ENCODE data around the gene SERPINB7. TPM values are rescaled to one million over a fixed set of nuclear protein-coding genes. Genes with fewer than 3 reads are reported as not detected.

SERPINB7 gene
- total RNA-seq, 1 donor from 2014 or later: not detected

DNA sequence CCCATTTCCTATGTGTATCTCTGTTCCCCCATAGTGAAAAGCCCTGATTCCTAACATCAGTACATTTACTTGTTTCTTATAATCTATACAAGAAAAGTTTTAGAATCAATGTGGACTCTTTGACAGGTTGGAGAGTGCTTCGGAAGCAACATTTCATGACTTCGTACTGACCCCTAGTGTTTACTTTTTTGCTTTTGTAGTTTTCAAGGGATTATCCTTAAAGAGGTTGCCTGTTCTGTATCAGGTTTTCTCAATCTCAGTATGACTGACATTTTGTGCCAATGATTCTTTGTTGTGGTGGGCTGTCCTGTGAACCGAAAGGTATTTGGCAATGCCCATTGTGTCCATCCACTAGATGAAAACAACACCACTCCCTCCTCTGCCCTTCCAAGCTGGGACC, 69.0 kb downstream of the SERPINB7 start:
- DNase-seq (ENCODE audit: low spot score): no peak

DNA sequence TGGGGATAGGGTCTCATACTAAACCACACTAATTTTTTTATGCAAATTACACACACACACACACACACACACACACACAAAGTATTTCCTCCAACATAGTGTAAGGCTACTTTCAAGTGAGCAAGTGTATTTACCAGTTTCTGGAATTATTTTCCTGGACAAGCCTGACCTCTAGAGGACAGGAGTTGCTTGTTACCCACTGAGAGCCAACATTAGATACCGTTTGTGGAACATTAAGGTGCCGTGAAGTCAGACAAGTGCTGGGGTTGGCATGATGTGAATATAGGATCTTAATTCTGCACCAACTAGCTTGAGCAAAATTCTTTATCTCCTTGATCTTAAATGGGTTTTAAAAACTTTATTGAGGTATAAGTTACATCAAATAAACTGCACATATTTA, 72.9 kb downstream of the SERPINB7 start:
- DNase-seq (ENCODE audit: low spot score): no peak

DNA sequence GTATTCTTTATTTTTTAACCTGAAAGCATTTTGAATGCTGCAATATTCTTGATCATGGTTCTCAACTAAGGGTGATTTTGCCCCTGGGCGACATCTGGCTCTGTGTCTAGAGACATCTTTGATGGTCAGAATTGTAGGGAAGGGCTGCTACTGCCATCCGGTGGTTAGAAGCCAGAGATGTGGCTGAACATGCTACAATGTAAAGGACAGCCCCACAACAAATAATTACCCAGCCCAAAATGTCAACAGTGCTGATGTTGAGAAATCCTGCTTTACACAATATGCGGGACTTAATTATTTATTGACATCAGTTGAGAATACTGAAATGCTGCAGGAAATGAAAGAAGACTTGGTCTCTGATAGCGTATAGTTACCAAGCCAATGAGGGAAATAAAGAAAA, 74.8 kb downstream of the SERPINB7 start:
- no peak for DNase-seq (ENCODE audit: low spot score)

DNA sequence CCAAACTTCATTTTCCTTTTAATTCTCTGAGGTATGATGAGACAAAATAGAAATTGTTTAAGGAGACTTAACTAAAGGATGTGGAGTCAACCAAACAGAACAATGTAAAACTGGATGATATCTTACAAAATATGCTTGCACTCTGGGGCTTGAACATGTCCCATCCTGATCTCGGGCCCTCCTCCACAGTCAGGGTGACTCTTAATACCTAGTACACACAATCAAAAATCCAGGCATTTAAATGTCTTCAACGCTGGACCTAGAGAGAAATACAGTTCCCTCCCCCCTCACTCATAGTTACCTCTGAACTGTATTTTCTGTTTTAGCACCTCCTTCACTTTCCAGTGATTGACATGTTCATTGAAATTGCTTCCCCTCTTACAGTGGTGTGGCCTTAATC, 75.4 kb downstream of the SERPINB7 start:
- no peak for DNase-seq (ENCODE audit: low spot score)

Other genes with a start within 250 kb of the SERPINB7 start
- not detected for gene SERPINB12, start 233.0 kb upstream of the SERPINB7 start, total RNA-seq
- not detected for gene SERPINB13, start 188.1 kb upstream of the SERPINB7 start, total RNA-seq
- gene SERPINB4, start 131.2 kb upstream of the SERPINB7 start, total RNA-seq: not detected
- gene SERPINB3, start 113.5 kb upstream of the SERPINB7 start, total RNA-seq: not detected
- not detected for gene SERPINB11, start 72.5 kb upstream of the SERPINB7 start, total RNA-seq
- 6.6 TPM for gene SERPINB2, start 112.3 kb downstream of the SERPINB7 start, total RNA-seq
- gene SERPINB10, start 132.5 kb downstream of the SERPINB7 start, total RNA-seq: not detected
- gene HMSD, start 173.9 kb downstream of the SERPINB7 start, total RNA-seq: not detected
- 18.9 TPM for gene SERPINB8, start 194.7 kb downstream of the SERPINB7 start, total RNA-seq